IPS-18c (cell line): ENCODE data around the gene SPATA6L.
"Not testable (repeated sequence)": the region's sequence is repeated elsewhere in the genome, so short reads cannot be mapped to it uniquely, and the experiment has no call there.

Experiments
- H3K4me3 ChIP-seq: 2 replicates; pipeline ENCODE4 v1.7.0; 2013; ENCODE audit warnings: low read depth, mild to moderate bottlenecking, low read length, moderate library complexity; ENCODE audit not compliant: insufficient read depth
- H3K9me3 ChIP-seq: one replicate; pipeline ENCODE4 v1.6.1; 2013; ENCODE audit warnings: mild to moderate bottlenecking, low read length, moderate library complexity; ENCODE audit not compliant: control insufficient read depth, insufficient read depth

The SPATA6L gene

GRCh38 chr9:4614627-4615026 lies 51.7 kb downstream of the SPATA6L start:
- no peak overlapping the region for H3K4me3 ChIP-seq
- H3K9me3 ChIP-seq, result no peaks in the 10 kb centered on the region

DNA sequence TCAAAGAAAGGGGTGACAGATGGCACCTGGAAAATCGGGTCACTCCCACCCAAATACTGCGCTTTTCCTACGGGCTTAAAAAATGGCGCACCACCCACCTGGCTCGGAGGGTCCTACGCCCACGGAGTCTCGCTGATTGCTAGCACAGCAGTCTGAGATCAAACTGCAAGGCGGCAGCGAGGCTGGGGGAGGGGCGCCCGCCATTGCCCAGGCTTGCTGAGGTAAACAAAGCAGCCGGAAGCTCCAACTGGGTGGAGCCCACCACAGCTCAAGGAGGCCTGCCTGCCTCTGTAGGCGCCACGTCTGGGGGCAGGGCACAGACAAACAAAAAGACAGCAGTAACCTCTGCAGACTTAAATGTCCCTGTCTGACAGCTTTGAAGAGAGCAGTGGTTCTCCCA lies 60.2 kb downstream of the SPATA6L start:
- H3K4me3 ChIP-seq, result not testable (repeated sequence)

DNA sequence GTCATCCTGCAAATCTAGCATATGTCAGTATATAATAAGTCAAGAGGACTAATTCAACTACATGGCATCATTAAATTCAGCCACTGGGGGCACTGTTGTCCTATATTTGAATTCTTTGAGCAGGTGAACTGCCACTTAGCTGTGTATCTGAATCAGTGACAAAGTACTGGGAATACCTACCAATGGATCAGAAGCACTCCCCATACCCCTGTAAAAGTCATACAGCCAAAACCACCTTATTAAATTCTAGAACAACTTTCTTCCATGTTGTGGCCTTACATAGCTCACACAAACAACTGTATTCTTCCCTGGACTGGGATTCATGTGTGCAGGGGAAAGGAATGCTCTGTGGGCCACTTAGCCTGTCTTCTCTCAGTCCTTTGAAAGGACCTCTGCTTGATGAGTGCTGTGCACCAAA lies 61.6 kb downstream of the SPATA6L start:
- Histone ChIP-seq H3K9me3 (no peaks in the 10 kb centered on the region), H3K4me3 (no peak overlapping the region)

More for the DNA sequence above, 60.2 kb downstream of the SPATA6L start:
- not testable (repeated sequence) for H3K9me3 ChIP-seq

DNA sequence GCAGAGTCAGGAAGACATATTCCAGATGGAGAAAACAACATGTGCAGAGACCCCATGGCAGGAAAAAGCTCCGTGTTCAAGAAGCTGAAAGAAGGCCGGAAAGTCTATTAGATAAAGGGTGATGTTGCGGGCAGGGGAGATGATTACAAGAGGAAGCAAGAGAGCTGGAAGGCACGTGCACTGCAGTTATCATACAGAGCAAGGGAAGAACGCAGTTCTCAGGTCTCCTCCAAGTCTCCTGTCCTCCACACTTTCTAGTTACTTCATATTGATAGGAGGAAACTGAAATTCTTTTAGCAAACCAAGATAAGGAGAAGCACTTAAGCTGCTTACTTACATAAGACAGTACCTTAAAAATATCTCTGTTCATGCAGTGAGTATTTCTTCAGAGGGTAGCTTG lies 62.5 kb downstream of the SPATA6L start:
- no peaks in the 10 kb centered on the region for H3K9me3 ChIP-seq
- no peak overlapping the region for H3K4me3 ChIP-seq

DNA sequence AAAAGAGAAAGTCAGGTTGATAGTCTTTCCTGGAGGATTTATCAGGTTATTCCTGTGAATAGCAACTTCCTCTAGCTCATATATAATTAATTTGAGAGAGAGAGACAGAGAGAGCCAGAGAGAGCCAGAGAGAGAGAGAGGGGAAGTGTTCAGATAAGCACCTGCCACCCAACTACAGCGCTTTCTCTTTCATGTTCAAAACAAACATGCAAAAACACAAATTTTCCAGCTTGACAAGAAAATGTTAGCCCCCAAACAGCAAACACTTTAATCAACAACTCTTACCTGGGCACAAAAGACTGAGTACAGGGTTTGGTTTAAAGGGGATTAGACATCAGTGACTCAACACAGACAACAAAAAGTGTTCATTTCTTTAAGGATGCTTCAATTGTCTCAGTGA lies 65.9 kb downstream of the SPATA6L start:
- Histone ChIP-seq H3K9me3 (no peaks in the 10 kb centered on the region), H3K4me3 (no peak overlapping the region)

DNA sequence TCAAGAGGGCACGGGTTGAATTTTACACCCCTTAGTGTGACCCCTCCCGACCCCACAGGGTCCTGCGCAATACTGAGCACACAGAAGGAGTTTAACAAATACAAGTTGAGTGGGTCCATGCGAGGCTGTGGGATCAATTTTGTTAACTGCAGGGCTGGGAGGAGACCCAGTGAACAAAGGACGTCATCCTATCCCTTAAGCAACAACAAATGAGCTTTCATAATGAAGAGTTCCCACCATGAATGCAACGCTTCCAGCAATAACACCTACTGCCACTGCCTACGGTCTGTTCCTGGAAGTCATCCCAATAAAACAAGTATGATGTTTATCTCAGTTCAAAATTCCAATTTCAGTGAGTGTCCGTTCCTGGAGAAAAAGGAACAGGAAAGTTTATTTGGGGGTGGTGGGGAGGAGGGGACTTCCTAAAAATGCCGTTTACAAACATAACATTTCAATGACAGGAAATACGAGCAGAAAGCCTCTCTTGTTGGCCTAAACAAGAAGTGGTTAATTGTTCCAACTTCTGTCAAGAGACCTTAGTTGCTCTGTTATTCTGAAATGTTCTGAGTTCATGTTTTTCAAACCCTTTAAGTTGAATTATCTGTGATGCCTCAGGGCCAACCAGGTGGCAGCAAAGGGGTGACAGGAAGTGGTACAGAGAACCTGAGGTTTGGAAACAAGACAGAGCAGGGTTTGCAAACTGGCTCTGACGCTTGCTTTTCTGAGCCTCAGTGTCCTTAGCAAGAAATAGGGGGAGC lies 69.9 kb downstream of the SPATA6L start:
- Histone ChIP-seq H3K9me3 (no peaks in the 10 kb centered on the region), H3K4me3 (no peak overlapping the region)

DNA sequence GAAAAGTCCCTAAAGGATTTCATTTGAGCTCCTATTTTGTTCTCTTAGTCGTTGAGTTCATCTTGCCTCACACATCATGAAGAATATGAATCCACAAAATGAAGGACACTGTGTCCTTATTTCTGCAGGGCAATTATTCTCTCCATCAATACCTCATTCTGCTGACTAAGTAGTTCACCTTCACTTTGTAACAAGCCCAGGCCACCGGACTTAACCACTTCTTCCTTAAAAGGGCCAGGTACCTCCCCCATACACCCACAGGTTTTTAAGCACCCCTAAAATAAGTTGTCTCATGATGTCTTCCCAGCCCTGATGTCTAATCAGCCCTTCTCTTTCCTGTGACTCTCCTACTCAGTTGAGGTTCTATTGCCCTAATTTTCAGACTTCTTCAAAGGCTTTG lies 71.3 kb downstream of the SPATA6L start:
- H3K9me3 ChIP-seq, result no peaks in the 10 kb centered on the region
- H3K4me3 ChIP-seq, result no peak overlapping the region

DNA sequence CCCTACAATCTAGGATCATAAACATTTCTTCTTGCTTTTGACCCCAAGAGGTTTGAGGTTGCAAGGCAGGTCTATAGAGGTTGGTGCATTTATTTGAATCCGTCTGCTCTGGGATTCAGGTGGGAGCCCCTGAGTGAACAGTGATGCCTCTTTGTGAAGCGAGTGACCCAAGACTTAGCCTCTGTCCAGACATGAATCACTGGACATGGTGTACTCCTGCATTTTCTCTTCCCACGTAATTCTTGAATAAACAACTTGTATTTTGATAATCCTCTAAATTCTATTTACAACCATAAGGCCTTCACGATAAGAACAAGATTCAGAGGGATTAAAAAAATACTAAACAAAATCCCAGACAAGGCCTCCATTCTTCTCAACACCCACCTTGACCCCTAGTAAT lies 71.7 kb downstream of the SPATA6L start:
- Histone ChIP-seq H3K4me3 (no peak overlapping the region), H3K9me3 (no peaks in the 10 kb centered on the region)

- H3K4me3 ChIP-seq, result no peak overlapping the region
- H3K9me3 ChIP-seq, result no peaks in the 10 kb centered on the region
Observed at GRCh38 chr9:4592886-4593285, 73.4 kb downstream of the SPATA6L start.

DNA sequence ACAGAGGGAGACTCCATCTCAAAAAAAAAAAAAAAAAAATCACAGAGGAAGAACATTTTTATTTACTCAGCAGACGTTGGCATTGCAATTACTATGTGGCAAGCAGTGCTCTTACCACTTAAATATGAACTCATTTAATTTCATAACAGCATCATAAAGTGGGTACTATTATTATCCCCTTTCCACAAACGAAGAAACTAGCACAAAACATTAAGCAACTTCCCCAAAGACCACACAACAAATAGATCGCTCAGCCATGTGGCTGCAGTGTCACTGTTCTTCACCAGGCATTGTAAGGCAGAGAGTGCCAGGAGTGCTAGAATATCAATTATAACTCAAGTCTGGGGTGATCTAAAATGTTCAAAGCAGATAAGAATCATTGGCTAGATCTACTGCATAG lies 74.0 kb downstream of the SPATA6L start:
- H3K4me3 ChIP-seq, result no peak overlapping the region
- no peaks in the 10 kb centered on the region for H3K9me3 ChIP-seq

DNA sequence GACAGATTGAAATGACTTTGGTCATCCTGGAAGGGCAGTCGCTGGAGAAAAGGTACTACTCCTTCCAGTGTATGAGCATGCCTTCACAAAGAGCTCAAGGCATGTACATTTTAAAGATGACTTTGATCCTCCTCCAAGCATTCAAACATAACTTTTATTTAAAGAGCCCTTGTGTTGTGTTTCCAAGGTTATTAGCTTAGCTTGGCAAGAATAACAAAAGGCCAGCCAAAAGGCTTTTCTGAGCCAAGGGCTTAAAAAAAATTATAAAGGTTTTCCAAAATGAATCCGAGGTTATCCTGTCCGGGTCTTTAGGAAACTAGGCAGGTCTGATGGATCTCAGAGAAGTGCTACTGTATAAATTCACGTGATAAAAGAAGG lies 75.2 kb downstream of the SPATA6L start:
- Histone ChIP-seq H3K9me3 (no peaks in the 10 kb centered on the region), H3K4me3 (no peak overlapping the region)

DNA sequence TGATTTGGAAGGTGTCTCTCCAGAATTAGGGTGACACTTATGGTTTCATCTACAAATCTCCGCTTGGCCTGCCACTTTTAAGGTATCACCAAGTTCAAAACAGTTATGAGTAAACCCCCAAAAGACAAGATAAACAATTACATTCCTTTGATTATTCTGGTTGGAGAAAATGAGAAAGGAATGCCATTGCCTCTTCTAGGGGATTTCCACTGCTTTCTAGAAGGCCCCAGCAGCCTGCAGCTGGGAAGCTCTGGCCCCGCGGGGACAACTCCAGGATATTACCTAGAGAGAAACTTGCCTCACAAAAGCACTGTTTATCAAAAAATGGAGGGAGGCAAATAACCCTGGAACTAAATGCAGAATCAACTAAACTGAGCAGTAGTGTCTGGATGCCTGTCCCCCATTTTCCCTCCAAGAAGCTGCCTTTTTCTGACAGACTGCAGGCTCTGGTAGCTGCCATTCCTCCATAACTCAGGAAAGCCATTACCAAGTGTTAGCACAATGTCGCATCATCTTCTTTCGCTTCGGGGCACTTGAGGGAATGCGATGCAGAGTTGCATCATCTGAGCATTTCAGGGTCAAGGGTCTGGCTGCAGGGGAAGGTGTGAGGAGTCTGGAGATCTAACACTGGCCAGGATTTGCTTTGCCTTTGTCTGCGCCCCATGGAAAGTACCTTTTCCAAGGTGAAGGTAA lies 75.7 kb downstream of the SPATA6L start:
- Histone ChIP-seq H3K9me3 (no peaks in the 10 kb centered on the region), H3K4me3 (no peak overlapping the region)

DNA sequence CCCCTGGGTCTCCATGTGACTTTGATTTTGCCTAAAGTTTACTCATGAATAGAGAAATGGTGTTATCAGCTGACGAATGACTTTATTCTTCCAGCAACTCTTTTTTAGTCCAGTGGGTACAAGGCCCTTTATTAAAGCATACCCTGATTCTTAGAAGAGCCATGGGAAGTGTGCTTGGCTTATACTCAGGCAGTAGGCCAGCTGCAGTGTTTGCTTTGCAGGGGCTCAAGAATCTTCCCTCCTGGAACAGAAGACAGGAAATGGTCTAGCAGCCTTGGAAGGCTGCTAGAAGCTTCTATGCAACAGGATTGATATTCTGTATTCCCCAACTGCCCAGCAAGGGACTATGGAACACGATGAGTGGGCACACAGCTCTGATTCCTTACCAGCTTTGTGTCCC lies 77.6 kb downstream of the SPATA6L start:
- Histone ChIP-seq H3K4me3 (no peak overlapping the region), H3K9me3 (no peaks in the 10 kb centered on the region)

- no peaks in the 10 kb centered on the region for H3K9me3 ChIP-seq
Observed at GRCh38 chr9:4585135-4585534, 81.1 kb downstream of the SPATA6L start.

DNA sequence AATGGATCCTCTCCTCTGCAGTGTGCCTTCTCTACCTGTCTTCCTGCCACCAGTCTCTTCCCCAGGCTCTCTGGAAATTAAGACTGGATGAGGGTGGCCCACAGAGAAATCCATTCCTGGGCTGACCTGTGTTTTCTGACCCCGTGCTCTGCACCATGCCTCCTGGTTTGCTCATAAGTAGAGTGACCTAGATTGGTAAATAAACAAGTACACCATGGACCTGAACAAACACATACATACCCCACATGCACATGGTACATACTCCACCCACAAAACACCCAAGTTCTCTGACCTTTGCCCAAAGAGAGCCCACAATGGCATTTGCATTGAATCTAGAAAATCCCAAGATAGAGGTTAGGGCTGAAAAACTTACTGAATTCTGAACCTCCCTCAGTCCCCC lies 81.6 kb downstream of the SPATA6L start:
- Histone ChIP-seq H3K4me3 (no peak overlapping the region), H3K9me3 (no peaks in the 10 kb centered on the region)

More at GRCh38 chr9:4585135-4585534, 81.1 kb downstream of the SPATA6L start:
- H3K4me3 ChIP-seq, result no peak overlapping the region

GRCh38 chr9:4583001-4583400 lies 83.3 kb downstream of the SPATA6L start:
- H3K9me3 ChIP-seq, result no peaks in the 10 kb centered on the region
- H3K4me3 ChIP-seq, result no peak overlapping the region

DNA sequence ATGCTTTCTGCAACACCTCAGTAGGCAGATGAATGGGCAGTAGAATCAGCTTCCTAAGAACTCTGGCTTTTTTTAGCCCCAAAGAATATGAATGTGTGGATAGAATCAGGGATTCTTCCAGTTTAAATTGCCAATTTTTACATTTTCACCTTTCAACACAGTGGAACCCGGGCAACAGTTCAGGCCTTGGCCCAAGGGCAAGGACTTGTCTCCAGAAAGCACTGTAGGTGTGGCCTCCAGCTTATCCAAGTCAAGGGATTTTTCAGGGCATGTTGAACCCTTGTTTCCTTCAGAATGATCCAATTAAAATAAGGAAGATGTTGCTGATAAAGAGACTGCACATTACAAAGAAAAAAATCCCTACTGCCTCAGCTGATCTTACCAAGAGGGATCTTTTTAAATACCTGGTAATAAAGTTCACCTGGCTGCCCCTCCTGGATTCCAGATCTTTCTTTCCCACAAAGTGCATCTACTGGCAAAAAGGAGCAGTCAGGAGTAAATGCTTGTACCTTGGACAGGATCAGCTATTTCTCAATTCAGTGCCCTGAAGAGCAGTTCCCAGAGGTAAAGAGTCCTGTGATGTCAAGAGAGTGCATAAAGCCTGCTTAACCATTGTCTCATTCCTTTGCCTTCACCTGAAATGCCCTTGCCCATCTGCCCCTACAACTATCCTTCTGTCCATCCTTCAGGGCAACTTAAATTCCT lies 84.3 kb downstream of the SPATA6L start:
- H3K4me3 ChIP-seq, result no peak overlapping the region
- no peaks in the 10 kb centered on the region for H3K9me3 ChIP-seq
